IMR-90 (cell line): Measurements from ENCODE around the gene ZNF532. TPM values are rescaled to one million over a fixed set of nuclear protein-coding genes. Genes with fewer than 3 reads are reported as not detected.

Source experiments
- ATAC-seq: fragments of 200-7000 bp; cut with Tn5 transposase; 2 replicates; pipeline ENCODE4 v1.9.1; 2020; ENCODE audit warnings: low read depth, mild to moderate bottlenecking, moderate library complexity
- BruUV-seq: library from RNA; stranded (reverse); fragments of 400-500 nt; replicated peaks from 2 replicates; lab custom pipeline; 2021; lab: Mats Ljungman, UMichigan
- CTCF ChIA-PET: fragments of 300-600 bp; formaldehyde crosslinking; extraction: SDS; loops from one replicate; lab custom pipeline; 2021; ENCODE audit warnings: antibody characterized with exemption; lab: Yijun Ruan, JAX
- POLR2A ChIA-PET: fragments of 300-600 bp; sonication (Branson Sonifier 250); formaldehyde crosslinking; loops from one replicate; lab custom pipeline; 2022; ENCODE audit warnings: antibody characterized with exemption; ENCODE audit not compliant: unreplicated experiment; lab: Charles Lee
- DNase-seq: peaks from one replicate; pipeline ENCODE4 v3.0.0; 2013
- H2AFZ ChIP-seq: replicated peaks from 2 replicates; pipeline ENCODE3; 2013; ENCODE audit warnings: low read length, mild to moderate bottlenecking; ENCODE audit not compliant: poor library complexity
- H2AK5ac ChIP-seq: 2 replicates; pipeline ENCODE4 v1.6.1; 2013; ENCODE audit warnings: low read depth, low read length, inconsistent platforms
- H2AK9ac ChIP-seq: replicated peaks from 2 replicates; pipeline ENCODE3; 2013; ENCODE audit warnings: mild to moderate bottlenecking, low read depth, low read length, moderate library complexity; ENCODE audit not compliant: poor library complexity
- H2BK120ac ChIP-seq: 2 replicates; pipeline ENCODE4 v1.6.1; 2013; ENCODE audit warnings: low read depth, low read length, inconsistent platforms
- H2BK15ac ChIP-seq: 3 replicates; pipeline ENCODE4 v1.6.1; 2013; ENCODE audit warnings: low read depth, low read length, inconsistent platforms
- H2BK20ac ChIP-seq: 2 replicates; pipeline ENCODE4 v1.6.1; 2013; ENCODE audit warnings: low read depth, mild to moderate bottlenecking, inconsistent platforms, low read length, moderate library complexity
- H2BK5ac ChIP-seq: 2 replicates; pipeline ENCODE4 v1.6.1; 2013; ENCODE audit warnings: mild to moderate bottlenecking, low read depth, low read length, inconsistent platforms; ENCODE audit not compliant: poor library complexity, severe bottlenecking
- H3K14ac ChIP-seq: replicated peaks from 2 replicates; pipeline ENCODE4 v1.6.1; 2013; ENCODE audit warnings: low read depth, low read length, inconsistent platforms
- H3K18ac ChIP-seq: 2 replicates; pipeline ENCODE4 v1.6.1; 2013; ENCODE audit warnings: low read depth, low read length, control low read depth
- H3K23ac ChIP-seq: 2 replicates; pipeline ENCODE4 v1.6.1; 2013; ENCODE audit warnings: low read depth, low read length, inconsistent platforms
- H3K27ac ChIP-seq: 2 replicates; pipeline ENCODE4 v1.5.1; 2013; ENCODE audit warnings: mild to moderate bottlenecking, control low read depth, low read length; ENCODE audit not compliant: insufficient read depth
- H3K27me3 ChIP-seq: 2 replicates; pipeline ENCODE4 v1.6.1; 2013; ENCODE audit warnings: low read length; ENCODE audit not compliant: control insufficient read depth, insufficient read depth
- H3K36me3 ChIP-seq: 2 replicates; pipeline ENCODE4 v1.6.1; 2013; ENCODE audit warnings: low read length, mixed read lengths; ENCODE audit not compliant: control insufficient read depth, insufficient read depth
- H3K4ac ChIP-seq: 2 replicates; pipeline ENCODE4 v1.6.1; 2013; ENCODE audit warnings: low read depth, low read length, inconsistent platforms
- H3K4me1 ChIP-seq: 2 replicates; pipeline ENCODE4 v1.6.1; 2013; ENCODE audit warnings: low read length, mixed read lengths; ENCODE audit not compliant: control insufficient read depth, insufficient read depth
- H3K4me2 ChIP-seq: 2 replicates; pipeline ENCODE4 v1.6.1; 2013; ENCODE audit warnings: low read depth, mild to moderate bottlenecking, control low read depth, low read length, moderate library complexity
- H3K4me3 ChIP-seq: 2 replicates; pipeline ENCODE4 v1.5.1; 2013; ENCODE audit warnings: low read depth, mild to moderate bottlenecking, control low read depth, low read length, moderate library complexity; ENCODE audit not compliant: insufficient read depth
- H3K56ac ChIP-seq: 2 replicates; pipeline ENCODE4 v1.6.1; 2013; ENCODE audit warnings: low read length, inconsistent platforms; ENCODE audit not compliant: insufficient read depth; ENCODE audit errors: extremely low read depth
- H3K79me1 ChIP-seq, 2 experiments: 2 replicates each; pipeline ENCODE4 v1.6.1; 2013; ENCODE audit warnings: low read length in 2 of 2, inconsistent platforms in 1 of 2, low read depth in 1 of 2
- H3K9ac ChIP-seq: 2 replicates; pipeline ENCODE4 v1.6.1; 2013; ENCODE audit warnings: low read depth, low read length, control low read depth
- H3K9me1 ChIP-seq: 2 replicates; pipeline ENCODE4 v1.6.1; 2013; ENCODE audit warnings: low read length, inconsistent platforms; ENCODE audit not compliant: insufficient read depth
- H3K9me3 ChIP-seq: 2 replicates; pipeline ENCODE4 v1.6.1; 2013; ENCODE audit warnings: low read length; ENCODE audit not compliant: control insufficient read depth, insufficient read depth
- H4K20me1 ChIP-seq: 2 replicates; pipeline ENCODE4 v1.6.1; 2013; ENCODE audit warnings: low read length, inconsistent platforms; ENCODE audit not compliant: insufficient read depth
- H4K5ac ChIP-seq: 2 replicates; pipeline ENCODE4 v1.6.1; 2013; ENCODE audit warnings: mild to moderate bottlenecking, low read depth, low read length, control low read depth
- H4K8ac ChIP-seq, 2 experiments: 2 replicates each; pipeline ENCODE4 v1.6.1; 2013; ENCODE audit warnings: low read depth in 2 of 2, low read length in 2 of 2, control low read depth in 1 of 2, inconsistent platforms in 1 of 2
- H4K91ac ChIP-seq: 2 replicates; pipeline ENCODE4 v1.6.1; 2013; ENCODE audit warnings: low read depth, low read length, inconsistent platforms; ENCODE audit not compliant: insufficient read depth
- BHLHE40 ChIP-seq: fragments of 150-350 bp; IDR thresholded peaks from 2 replicates; pipeline ENCODE4 v1.6.1; 2016; ENCODE audit warnings: mild to moderate bottlenecking, low read depth, low read length
- CEBPB ChIP-seq: IDR thresholded peaks from 2 replicates; pipeline ENCODE4 v1.6.1; 2012; ENCODE audit warnings: low read depth, low read length, improper control_type of control experiment
- CHD1 ChIP-seq: IDR thresholded peaks from 2 replicates; pipeline ENCODE4 v1.6.1; 2012; ENCODE audit warnings: low read depth, low read length, improper control_type of control experiment
- FOS ChIP-seq: fragments of 150-350 bp; IDR thresholded peaks from 2 replicates; pipeline ENCODE4 v1.6.1; 2016; ENCODE audit warnings: low read depth, low read length
- MAFK ChIP-seq: IDR thresholded peaks from 2 replicates; pipeline ENCODE4 v1.6.1; 2012; ENCODE audit warnings: low read depth, low read length, improper control_type of control experiment
- MAZ ChIP-seq: IDR thresholded peaks from 2 replicates; pipeline ENCODE4 v1.6.1; 2012; ENCODE audit warnings: low read depth, mild to moderate bottlenecking, low read length, improper control_type of control experiment, moderate library complexity, borderline replicate concordance
- MXI1 ChIP-seq: IDR thresholded peaks from 2 replicates; pipeline ENCODE4 v1.6.1; 2012; ENCODE audit warnings: low read depth, mild to moderate bottlenecking, low read length, moderate library complexity, borderline replicate concordance
- NFE2L2 ChIP-seq: fragments of 150-350 bp; IDR thresholded peaks from 2 replicates; pipeline ENCODE4 v1.6.1; 2016; ENCODE audit warnings: low read depth, mild to moderate bottlenecking, low read length
- POLR2A ChIP-seq: IDR thresholded peaks from 2 replicates; pipeline ENCODE4 v1.6.1; 2012; ENCODE audit warnings: mild to moderate bottlenecking, low read depth, low read length
- RAD21 ChIP-seq: IDR thresholded peaks from 2 replicates; pipeline ENCODE4 v1.6.1; 2012; ENCODE audit warnings: low read length, improper control_type of control experiment
- RCOR1 ChIP-seq: IDR thresholded peaks from 2 replicates; pipeline ENCODE4 v1.6.1; 2012; ENCODE audit warnings: mild to moderate bottlenecking, low read length, improper control_type of control experiment; ENCODE audit not compliant: insufficient replicate concordance
- RFX5 ChIP-seq: IDR thresholded peaks from 2 replicates; pipeline ENCODE4 v1.8.0; 2012; ENCODE audit warnings: low read depth, mild to moderate bottlenecking, low read length, moderate library complexity
- SMC3 ChIP-seq: fragments of 150-350 bp; IDR thresholded peaks from 2 replicates; pipeline ENCODE4 v1.6.1; 2016; ENCODE audit warnings: low read depth, mild to moderate bottlenecking, antibody characterized with exemption, low read length, moderate library complexity
- WGBS, 2 experiments: methylation state at CpG; one replicate each; pipeline versions ENCODE4 v1.1.5 to v1.1.7; 2013; ENCODE audit warnings: missing lambda C conversion rate in 2 of 2; ENCODE audit not compliant: insufficient read length in 1 of 2; ENCODE audit errors: extremely low coverage in 2 of 2; 5-methylcytosine and 5-hydroxymethylcytosine counted together
- dilution Hi-C: fragments of 300-500 bp; cut with HindIII; formaldehyde crosslinking; loops from one replicate; pipeline ENCODE4 v1.14.3; 2018; ENCODE audit warnings: low sequenced_read_pairs; ENCODE audit not compliant: unreplicated experiment
- in situ Hi-C: fragments of 300-500 bp; cut with MboI; formaldehyde crosslinking; loops from 3 replicates; pipeline ENCODE4 v1.14.3; 2019; ENCODE audit warnings: low sequenced_read_pairs, inconsistent platforms, mixed read lengths
- intact Hi-C: fragments of 100-400 bp; cut with micrococcal nuclease; formaldehyde crosslinking; loops from 2 replicates; pipeline ENCODE4 v1.10.0; 2022
- polyA plus RNA-seq, 3 experiments: library from polyadenylated mRNA; depleted of rRNA; stranded (reverse); fragments of >200 nt; gene quantifications; 2 replicates each; pipeline ENCODE4 v1.2.3, GENCODE V29; 2012; ENCODE audit warnings: low replicate concordance in 1 of 3
- total RNA-seq: library from RNA; depleted of rRNA; stranded (reverse); fragments of >200 nt; gene quantifications from 2 replicates; pipeline ENCODE4 v1.2.3, GENCODE V29; 2012
- TF ChIP-seq, protein P1 (sequence below): fragments of 150-350 bp; IDR thresholded peaks from 2 replicates; pipeline ENCODE4 v1.6.1; 2017; ENCODE audit warnings: mild to moderate bottlenecking, antibody characterized with exemption, low read length, low read depth
- TF ChIP-seq, protein P2 (sequence below): conservative IDR thresholded peaks from 2 replicates; pipeline ENCODE4 v1.5.1; 2012; ENCODE audit warnings: mild to moderate bottlenecking, low read depth, low read length, improper control_type of control experiment
- TF ChIP-seq, protein P3 (sequence below): fragments of 150-350 bp; IDR thresholded peaks from 2 replicates; pipeline ENCODE4 v1.6.1; 2016; ENCODE audit warnings: low read depth, mild to moderate bottlenecking, low read length, moderate library complexity, borderline replicate concordance

Gene ZNF532
- total and polyA plus RNA-seq, 2 of the 4 experiments (the other 2 are of a cell fraction): 29.9 to 45.8 TPM

DNA sequence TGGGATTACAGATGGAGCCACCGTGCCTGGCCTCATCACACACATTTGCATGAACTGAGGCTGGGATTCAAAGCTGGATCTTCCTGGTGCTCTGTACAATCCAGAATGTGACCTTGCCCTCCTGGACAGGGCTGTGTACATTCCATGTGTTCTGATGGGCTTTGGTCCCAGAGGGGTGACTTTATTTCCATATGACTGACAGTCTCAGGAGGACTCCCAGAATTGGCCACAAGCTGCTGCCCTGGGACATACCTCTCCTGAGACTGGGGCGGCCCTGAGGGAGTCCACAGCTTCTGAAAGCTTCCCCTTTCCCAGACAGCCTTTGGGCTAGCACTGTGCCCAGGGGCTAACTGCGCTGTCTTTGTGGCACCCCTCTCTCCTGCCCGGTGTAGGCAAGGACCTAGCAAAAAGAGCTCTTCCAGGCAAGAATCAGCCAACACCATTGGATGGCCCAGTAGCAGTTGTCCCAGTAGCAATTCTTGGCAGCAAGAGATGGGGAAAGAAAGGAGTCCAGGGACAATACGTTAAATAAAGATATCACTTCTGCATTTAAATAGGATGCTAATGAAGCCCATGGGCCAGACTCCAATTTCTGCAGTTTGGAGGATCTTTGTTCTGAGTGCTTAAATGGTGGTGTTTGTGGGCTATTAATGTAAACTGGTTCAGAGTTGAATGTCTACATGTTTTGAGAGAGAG, 26.4 kb upstream of the ZNF532 start:
- ChIA-PET CTCF (no interaction called here), POLR2A (interaction anchor here (0.6 kb wide), 1 partner anchor 193 kb away, joined by 9 read pairs; no protein-coding TSS in a partner anchor)
- H3K27ac ChIP-seq: no peak overlapping the region
- no peak overlapping the region for H4K91ac ChIP-seq
- no peak overlapping the region for H3K18ac ChIP-seq
- no peak overlapping the region for H2BK15ac ChIP-seq
- H4K8ac ChIP-seq: no peak overlapping the region
- H3K56ac ChIP-seq: no peak overlapping the region
- peaks cover 3% of the 10 kb centered on the region for H3K9me3 ChIP-seq
- dilution Hi-C loops: no loop called here
- no peak overlapping the region for H2BK120ac ChIP-seq
- intact Hi-C loops: no loop called here
- DNase-seq: no peak
- no peaks in the 10 kb centered on the region for H3K4me1 ChIP-seq
- ATAC-seq: no peak
- no peak overlapping the region for H3K4me3 ChIP-seq
- no peak overlapping the region for H3K23ac ChIP-seq
- no TSS peak for BruUV-seq
- 100% methylated on average over 1 of the region's 5 CpGs; no CpG with 5 or more reads in 1 of the 2 experiments for WGBS, 2 experiments
- in situ Hi-C loops: no loop called here
- H3K4ac ChIP-seq: no peak overlapping the region
- H3K79me1 ChIP-seq: no peaks in the 10 kb centered on the region
- no peaks in the 10 kb centered on the region for H3K27me3 ChIP-seq
- H3K36me3 ChIP-seq: no peaks in the 10 kb centered on the region
- H2BK5ac ChIP-seq: no peak overlapping the region
- no peak overlapping the region for H3K14ac ChIP-seq
- H3K4me2 ChIP-seq: no peak overlapping the region
- no peak overlapping the region for H4K5ac ChIP-seq
- no peaks in the 10 kb centered on the region for H3K9me1 ChIP-seq
- no peak overlapping the region for H2AK5ac ChIP-seq
- no peaks in the 10 kb centered on the region for H4K20me1 ChIP-seq
- no peak overlapping the region for H2BK20ac ChIP-seq
- H2AK9ac ChIP-seq: no peak overlapping the region
- no peak overlapping the region for H2AFZ ChIP-seq
- H3K9ac ChIP-seq: no peak overlapping the region
- TF ChIP-seq BHLHE40: no peak
- TF ChIP-seq FOS: no peak
- no peak for TF ChIP-seq CHD1
- no peak for TF ChIP-seq SMC3
- no peak for TF ChIP-seq MAFK
- TF ChIP-seq NFE2L2: no peak
- no peak for TF ChIP-seq POLR2A
- no peak for TF ChIP-seq MAZ
- TF ChIP-seq RFX5: no peak
- TF ChIP-seq, protein P1, sequence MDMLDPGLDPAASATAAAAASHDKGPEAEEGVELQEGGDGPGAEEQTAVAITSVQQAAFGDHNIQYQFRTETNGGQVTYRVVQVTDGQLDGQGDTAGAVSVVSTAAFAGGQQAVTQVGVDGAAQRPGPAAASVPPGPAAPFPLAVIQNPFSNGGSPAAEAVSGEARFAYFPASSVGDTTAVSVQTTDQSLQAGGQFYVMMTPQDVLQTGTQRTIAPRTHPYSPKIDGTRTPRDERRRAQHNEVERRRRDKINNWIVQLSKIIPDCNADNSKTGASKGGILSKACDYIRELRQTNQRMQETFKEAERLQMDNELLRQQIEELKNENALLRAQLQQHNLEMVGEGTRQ: no peak
- TF ChIP-seq RAD21: no peak
- no peak for TF ChIP-seq MXI1
- TF ChIP-seq, protein P2, sequence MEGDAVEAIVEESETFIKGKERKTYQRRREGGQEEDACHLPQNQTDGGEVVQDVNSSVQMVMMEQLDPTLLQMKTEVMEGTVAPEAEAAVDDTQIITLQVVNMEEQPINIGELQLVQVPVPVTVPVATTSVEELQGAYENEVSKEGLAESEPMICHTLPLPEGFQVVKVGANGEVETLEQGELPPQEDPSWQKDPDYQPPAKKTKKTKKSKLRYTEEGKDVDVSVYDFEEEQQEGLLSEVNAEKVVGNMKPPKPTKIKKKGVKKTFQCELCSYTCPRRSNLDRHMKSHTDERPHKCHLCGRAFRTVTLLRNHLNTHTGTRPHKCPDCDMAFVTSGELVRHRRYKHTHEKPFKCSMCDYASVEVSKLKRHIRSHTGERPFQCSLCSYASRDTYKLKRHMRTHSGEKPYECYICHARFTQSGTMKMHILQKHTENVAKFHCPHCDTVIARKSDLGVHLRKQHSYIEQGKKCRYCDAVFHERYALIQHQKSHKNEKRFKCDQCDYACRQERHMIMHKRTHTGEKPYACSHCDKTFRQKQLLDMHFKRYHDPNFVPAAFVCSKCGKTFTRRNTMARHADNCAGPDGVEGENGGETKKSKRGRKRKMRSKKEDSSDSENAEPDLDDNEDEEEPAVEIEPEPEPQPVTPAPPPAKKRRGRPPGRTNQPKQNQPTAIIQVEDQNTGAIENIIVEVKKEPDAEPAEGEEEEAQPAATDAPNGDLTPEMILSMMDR: no peak
- no peak for TF ChIP-seq CEBPB
- TF ChIP-seq RCOR1: no peak
- TF ChIP-seq, protein P3, sequence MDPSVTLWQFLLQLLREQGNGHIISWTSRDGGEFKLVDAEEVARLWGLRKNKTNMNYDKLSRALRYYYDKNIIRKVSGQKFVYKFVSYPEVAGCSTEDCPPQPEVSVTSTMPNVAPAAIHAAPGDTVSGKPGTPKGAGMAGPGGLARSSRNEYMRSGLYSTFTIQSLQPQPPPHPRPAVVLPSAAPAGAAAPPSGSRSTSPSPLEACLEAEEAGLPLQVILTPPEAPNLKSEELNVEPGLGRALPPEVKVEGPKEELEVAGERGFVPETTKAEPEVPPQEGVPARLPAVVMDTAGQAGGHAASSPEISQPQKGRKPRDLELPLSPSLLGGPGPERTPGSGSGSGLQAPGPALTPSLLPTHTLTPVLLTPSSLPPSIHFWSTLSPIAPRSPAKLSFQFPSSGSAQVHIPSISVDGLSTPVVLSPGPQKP: no peak
